GM23248 (cell line): ENCODE data around the gene UNC119. TPM values are rescaled to one million over a fixed set of nuclear protein-coding genes. Genes with fewer than 3 reads are reported as not detected.

Experiments used
- DNase-seq: peaks from one replicate; pipeline ENCODE4 v3.0.0-alpha.2; 2015
- H2AFZ ChIP-seq: fragments of 200-600 bp; sonication (generic); 2 replicates; pipeline ENCODE4 v1.6.1; 2016; ENCODE audit warnings: antibody characterized with exemption
- H3F3A ChIP-seq: fragments of 200-600 bp; sonication (generic); 2 replicates; pipeline ENCODE4 v1.6.1; 2016; ENCODE audit warnings: mild to moderate bottlenecking, antibody characterized with exemption, mixed run types; ENCODE audit not compliant: insufficient read depth
- H3K27ac ChIP-seq: fragments of 200-600 bp; sonication (generic); 2 replicates; pipeline ENCODE4 v1.5.1; 2016; ENCODE audit warnings: mild to moderate bottlenecking
- H3K27me3 ChIP-seq: fragments of 200-600 bp; sonication (generic); replicated peaks from 2 replicates; pipeline ENCODE4 v1.6.1; 2016; ENCODE audit warnings: mild to moderate bottlenecking; ENCODE audit not compliant: insufficient read depth
- H3K36me3 ChIP-seq: fragments of 200-600 bp; sonication (generic); 2 replicates; pipeline ENCODE4 v1.6.1; 2016; ENCODE audit warnings: low read depth, mild to moderate bottlenecking
- H3K4me1 ChIP-seq: fragments of 200-600 bp; sonication (generic); 2 replicates; pipeline ENCODE4 v1.6.1; 2016; ENCODE audit warnings: mild to moderate bottlenecking; ENCODE audit not compliant: insufficient read depth
- H3K4me2 ChIP-seq: fragments of 200-600 bp; sonication (generic); one replicate; pipeline ENCODE4 v1.6.1; 2016; ENCODE audit warnings: mild to moderate bottlenecking; ENCODE audit not compliant: unreplicated experiment
- H3K4me3 ChIP-seq: fragments of 200-600 bp; sonication (generic); 2 replicates; pipeline ENCODE4 v1.5.1; 2016; ENCODE audit warnings: mild to moderate bottlenecking
- H3K79me2 ChIP-seq: fragments of 200-600 bp; sonication (generic); 2 replicates; pipeline ENCODE4 v1.6.1; 2016; ENCODE audit warnings: mild to moderate bottlenecking; ENCODE audit not compliant: insufficient read depth
- H3K9ac ChIP-seq: fragments of 200-600 bp; sonication (generic); 2 replicates; pipeline ENCODE4 v1.6.1; 2016; ENCODE audit warnings: mild to moderate bottlenecking
- H3K9me2 ChIP-seq: fragments of 200-600 bp; sonication (generic); 2 replicates; pipeline ENCODE4 v1.6.1; 2016; ENCODE audit warnings: mixed run types, mild to moderate bottlenecking, moderate library complexity; ENCODE audit not compliant: insufficient read depth
- H3K9me3 ChIP-seq: fragments of 200-600 bp; sonication (generic); one replicate; pipeline ENCODE4 v1.6.1; 2017; ENCODE audit warnings: low read depth
- H4K20me1 ChIP-seq: fragments of 200-600 bp; sonication (generic); 2 replicates; pipeline ENCODE4 v1.6.0; 2016; ENCODE audit not compliant: insufficient read depth
- EZH2 ChIP-seq: fragments of 200-600 bp; sonication (generic); IDR thresholded peaks from 2 replicates; pipeline ENCODE4 v1.6.1; 2018; ENCODE audit warnings: antibody characterized with exemption, mild to moderate bottlenecking; ENCODE audit not compliant: insufficient read depth, poor library complexity, severe bottlenecking
- EZH2phosphoT487 ChIP-seq: fragments of 200-600 bp; sonication (generic); IDR thresholded peaks from 2 replicates; pipeline ENCODE4 v1.6.1; 2018; ENCODE audit warnings: antibody characterized with exemption, moderate library complexity, mild to moderate bottlenecking, low read depth; ENCODE audit not compliant: insufficient read depth
- WGBS, 2 experiments: methylation state at CpG; one replicate each; pipeline ENCODE4 v1.1.6; 2015 to 2017; ENCODE audit warnings: low lambda C conversion rate in 2 of 2, low coverage in 1 of 2; ENCODE audit errors: missing lambda C conversion rate in 2 of 2; 5-methylcytosine and 5-hydroxymethylcytosine counted together
- in situ Hi-C: fragments of 300-500 bp; cut with MboI; formaldehyde crosslinking; loops from 2 replicates; pipeline ENCODE4 v1.15.0; 2020
- polyA plus RNA-seq: library from polyadenylated mRNA; unstranded; fragments of >200 nt; fragmentation: Nextera tagmentation; extraction: Ambion mirVana; gene quantifications from 2 replicates; pipeline ENCODE4 v1.2.1, GENCODE V29; 2016
- total RNA-seq: library from RNA; depleted of rRNA; stranded (reverse); fragments of >200 nt; shearing (Covaris generic); gene quantifications from 2 replicates; pipeline ENCODE4 v1.2.3, GENCODE V29; 2014; rRNA removed

Gene UNC119
- total and polyA plus RNA-seq, 2 experiments from 2014 or later = 29.4 to 50.9 TPM

DNA sequence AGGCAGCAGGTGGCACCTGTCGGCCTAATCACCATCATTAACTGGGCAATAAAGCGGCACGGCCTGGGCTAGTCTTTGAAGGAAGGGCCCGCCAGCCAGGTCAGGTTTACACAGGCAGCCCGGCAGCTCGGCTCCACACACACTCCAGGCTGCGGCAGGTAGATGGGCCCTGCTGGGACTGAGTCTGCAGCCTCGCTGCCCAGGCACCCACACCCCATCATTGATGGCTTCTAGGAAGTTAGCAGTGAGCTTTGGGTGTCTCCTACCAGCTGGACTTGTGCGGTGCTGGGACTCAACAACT, 53.1 kb downstream of the UNC119 start:
- H3K9me3 ChIP-seq = no peaks in the 10 kb centered on the region
- no peak overlapping the region for H3K4me2 ChIP-seq
- H3K79me2 ChIP-seq = no peaks in the 10 kb centered on the region
- H3K27me3 ChIP-seq = peaks cover 15% of the 10 kb centered on the region
- no peaks in the 10 kb centered on the region for H3K36me3 ChIP-seq
- DNase-seq = no peak
- H4K20me1 ChIP-seq = no peaks in the 10 kb centered on the region
- H3K9me2 ChIP-seq = no peaks in the 10 kb centered on the region
- H2AFZ ChIP-seq = no peak overlapping the region
- H3K4me3 ChIP-seq = no peak overlapping the region
- in situ Hi-C loops = no loop called here
- H3K4me1 ChIP-seq = no peaks in the 10 kb centered on the region
- H3K9ac ChIP-seq = no peak overlapping the region
- H3F3A ChIP-seq = no peaks in the 10 kb centered on the region
- H3K27ac ChIP-seq = no peak overlapping the region
- 75 to 79% methylated on average over 9 of the region's 9 CpGs for WGBS, 2 experiments
- no peak for TF ChIP-seq EZH2phosphoT487
- TF ChIP-seq EZH2 = no peak

DNA sequence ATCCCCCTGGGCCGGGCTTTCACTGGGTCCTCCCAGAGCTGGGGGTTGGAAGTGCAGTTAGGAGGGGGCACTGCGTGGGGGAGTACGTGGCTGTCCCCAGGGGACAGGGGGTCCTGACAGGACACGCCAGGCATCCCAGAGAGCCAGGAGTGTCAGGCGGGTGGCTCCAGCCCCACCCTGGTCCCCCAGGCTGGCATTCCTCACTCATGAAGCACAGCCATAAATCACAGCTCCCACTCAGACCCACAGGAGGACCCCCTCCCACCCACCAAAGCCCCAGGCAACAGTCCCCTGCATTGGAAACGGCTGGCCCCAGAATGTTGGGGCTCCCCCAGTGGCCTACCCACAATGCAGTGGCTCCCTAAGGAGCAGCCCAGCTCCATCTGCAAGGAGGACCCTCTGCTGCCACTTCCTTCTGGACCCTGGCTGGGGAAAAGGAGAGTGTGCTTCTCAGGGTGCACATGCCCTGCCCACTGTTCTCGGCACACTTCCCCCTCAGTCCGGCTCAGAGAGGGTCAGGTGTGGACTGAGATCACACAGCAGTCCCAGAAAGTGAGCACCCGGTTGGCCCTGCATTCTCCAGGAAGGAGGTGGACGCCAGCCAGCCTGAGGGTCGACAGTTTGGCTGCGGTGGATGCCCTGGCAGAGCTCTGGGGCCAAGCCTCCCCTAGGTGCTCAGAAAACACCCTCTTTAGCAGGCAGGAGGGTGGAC, 53.6 kb downstream of the UNC119 start:
- DNase-seq = no peak
- H4K20me1 ChIP-seq = no peaks in the 10 kb centered on the region
- H3K27ac ChIP-seq = no peak overlapping the region
- no peak for TF ChIP-seq EZH2
- TF ChIP-seq EZH2phosphoT487 = no peak
- no peaks in the 10 kb centered on the region for H3K79me2 ChIP-seq
- peaks cover 10% of the 10 kb centered on the region for H3K27me3 ChIP-seq
- H3K4me2 ChIP-seq = no peak overlapping the region
- H3F3A ChIP-seq = no peaks in the 10 kb centered on the region
- no peak overlapping the region for H3K9ac ChIP-seq
- no peaks in the 10 kb centered on the region for H3K9me2 ChIP-seq
- H3K4me1 ChIP-seq = no peaks in the 10 kb centered on the region
- no peak overlapping the region for H3K4me3 ChIP-seq
- no peaks in the 10 kb centered on the region for H3K36me3 ChIP-seq
- no peaks in the 10 kb centered on the region for H3K9me3 ChIP-seq
- in situ Hi-C loops = no loop called here
- H2AFZ ChIP-seq = no peak overlapping the region
- WGBS, 2 experiments = 45 to 49% methylated on average over 7 to 10 of the region's 12 CpGs

DNA sequence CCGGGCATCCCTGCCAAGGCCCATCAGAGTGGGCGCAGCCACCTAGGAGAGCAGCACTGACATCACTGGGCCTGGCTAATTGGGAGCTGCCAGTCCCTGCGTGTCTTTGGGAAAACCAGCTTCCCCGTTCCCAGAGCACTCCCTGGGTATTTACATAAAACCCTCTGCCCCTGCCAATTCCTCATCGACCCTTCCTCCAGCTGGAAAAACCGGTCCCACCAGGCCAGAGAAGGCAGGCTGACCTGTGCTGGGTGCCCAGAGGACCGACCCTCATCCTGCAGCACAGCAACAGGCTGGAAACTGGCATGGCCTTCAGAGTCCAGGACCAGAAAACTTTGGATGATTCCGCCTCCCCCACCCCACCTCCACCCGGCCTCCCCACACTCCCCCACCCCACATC, 54.5 kb downstream of the UNC119 start:
- Histone ChIP-seq H3K27ac (no peak overlapping the region), H3F3A (no peaks in the 10 kb centered on the region), H3K36me3 (no peaks in the 10 kb centered on the region), H3K9ac (no peak overlapping the region), H3K9me3 (no peaks in the 10 kb centered on the region), H3K4me2 (no peak overlapping the region), H3K9me2 (no peaks in the 10 kb centered on the region), H3K4me3 (no peak overlapping the region), H3K79me2 (no peaks in the 10 kb centered on the region), H4K20me1 (no peaks in the 10 kb centered on the region), H3K27me3 (peaks cover 4% of the 10 kb centered on the region), H2AFZ (no peak overlapping the region), H3K4me1 (no peaks in the 10 kb centered on the region)
- TF ChIP-seq EZH2 (no peak), EZH2phosphoT487 (no peak)
- DNase-seq = no peak
- in situ Hi-C loops = no loop called here
- WGBS, 2 experiments = 22 to 32% methylated on average over 6 to 9 of the region's 9 CpGs

Other genes starting within 250 kb of the UNC119 start
- 15.9 and 16.1 TPM in 2 replicates for gene TMEM97, start 233.4 kb downstream of the UNC119 start, total RNA-seq
- gene TMEM97, start 233.4 kb downstream of the UNC119 start, polyA plus RNA-seq = 16.3 and 20.1 TPM in 2 replicates
- gene IFT20, start 217.2 kb downstream of the UNC119 start, total RNA-seq = 79.3 and 80.5 TPM in 2 replicates
- 111 and 116 TPM in 2 replicates for gene IFT20, start 217.2 kb downstream of the UNC119 start, polyA plus RNA-seq
- 47.7 and 50.8 TPM in 2 replicates for gene TNFAIP1, start 216.9 kb downstream of the UNC119 start, total RNA-seq
- 53.7 and 59.4 TPM in 2 replicates for gene TNFAIP1, start 216.9 kb downstream of the UNC119 start, polyA plus RNA-seq
- 80.1 and 92.7 TPM in 2 replicates for gene POLDIP2, start 195.1 kb downstream of the UNC119 start, total RNA-seq
- 105 and 112 TPM in 2 replicates for gene POLDIP2, start 195.1 kb downstream of the UNC119 start, polyA plus RNA-seq
- not detected in 2 replicates for gene SEBOX, start 187.4 kb downstream of the UNC119 start, total RNA-seq
- not detected in 2 replicates for gene SEBOX, start 187.4 kb downstream of the UNC119 start, polyA plus RNA-seq
- not detected in 2 replicates for gene VTN, start 182.3 kb downstream of the UNC119 start, total RNA-seq
- 0.24 and 0.34 TPM in 2 replicates for gene VTN, start 182.3 kb downstream of the UNC119 start, polyA plus RNA-seq
- 16.9 and 24.2 TPM in 2 replicates for gene SARM1, start 180.9 kb downstream of the UNC119 start, total RNA-seq
- gene SARM1, start 180.9 kb downstream of the UNC119 start, polyA plus RNA-seq = 4.7 and 5.8 TPM in 2 replicates
- gene SLC46A1, start 146.4 kb downstream of the UNC119 start, total RNA-seq = 5.9 and 11.1 TPM in 2 replicates
- gene SLC46A1, start 146.4 kb downstream of the UNC119 start, polyA plus RNA-seq = 4.9 and 6.2 TPM in 2 replicates
- not detected in 2 replicates for gene SLC13A2, start 79.0 kb downstream of the UNC119 start, total RNA-seq
- gene SLC13A2, start 79.0 kb downstream of the UNC119 start, polyA plus RNA-seq = not detected in 2 replicates
- gene FOXN1, start 46.3 kb downstream of the UNC119 start, total RNA-seq = not detected in 2 replicates
- gene FOXN1, start 46.3 kb downstream of the UNC119 start, polyA plus RNA-seq = not detected in 2 replicates
- 57.8 and 76.0 TPM in 2 replicates for gene PIGS, start 18.9 kb upstream of the UNC119 start, total RNA-seq
- gene PIGS, start 18.9 kb upstream of the UNC119 start, polyA plus RNA-seq = 68.8 and 72.7 TPM in 2 replicates
- gene ALDOC, start 24.3 kb upstream of the UNC119 start, total RNA-seq = 36.4 and 47.3 TPM in 2 replicates
- 18.4 and 18.5 TPM in 2 replicates for gene ALDOC, start 24.3 kb upstream of the UNC119 start, polyA plus RNA-seq
- 14.0 and 27.0 TPM in 2 replicates for gene SPAG5, start 46.4 kb upstream of the UNC119 start, total RNA-seq
- 20.5 TPM in 2 replicates for gene SPAG5, start 46.4 kb upstream of the UNC119 start, polyA plus RNA-seq
- 1.2 and 6.8 TPM in 2 replicates for gene RSKR, start 61.6 kb upstream of the UNC119 start, total RNA-seq
- 0.58 and 0.86 TPM in 2 replicates for gene RSKR, start 61.6 kb upstream of the UNC119 start, polyA plus RNA-seq
- gene BLTP2, start 92.5 kb upstream of the UNC119 start, total RNA-seq = 145 and 155 TPM in 2 replicates
- gene BLTP2, start 92.5 kb upstream of the UNC119 start, polyA plus RNA-seq = 49.8 and 55.6 TPM in 2 replicates
- 52.3 and 64.4 TPM in 2 replicates for gene SDF2, start 109.3 kb upstream of the UNC119 start, total RNA-seq
- 88.4 and 94.2 TPM in 2 replicates for gene SDF2, start 109.3 kb upstream of the UNC119 start, polyA plus RNA-seq
- gene SUPT6H, start 109.6 kb upstream of the UNC119 start, total RNA-seq = 39.7 and 45.0 TPM in 2 replicates
- 26.5 and 27.3 TPM in 2 replicates for gene SUPT6H, start 109.6 kb upstream of the UNC119 start, polyA plus RNA-seq
- gene PROCA1, start 159.3 kb upstream of the UNC119 start, total RNA-seq = 0.65 TPM in 1 of 2 replicates, not detected in the other
- 0.41 and 0.44 TPM in 2 replicates for gene PROCA1, start 159.3 kb upstream of the UNC119 start, polyA plus RNA-seq
- 307 and 476 TPM in 2 replicates for gene RAB34, start 165.2 kb upstream of the UNC119 start, total RNA-seq
- gene RAB34, start 165.2 kb upstream of the UNC119 start, polyA plus RNA-seq = 277 and 293 TPM in 2 replicates
- 362 and 383 TPM in 2 replicates for gene RPL23A, start 167.4 kb upstream of the UNC119 start, total RNA-seq
- gene RPL23A, start 167.4 kb upstream of the UNC119 start, polyA plus RNA-seq = 1,040 and 1,075 TPM in 2 replicates
- 4.8 and 16.3 TPM in 2 replicates for gene TLCD1, start 173.6 kb upstream of the UNC119 start, total RNA-seq
- gene TLCD1, start 173.6 kb upstream of the UNC119 start, polyA plus RNA-seq = 13.8 and 14.2 TPM in 2 replicates
- gene NEK8, start 176.2 kb upstream of the UNC119 start, total RNA-seq = 2.9 and 13.5 TPM in 2 replicates
- gene NEK8, start 176.2 kb upstream of the UNC119 start, polyA plus RNA-seq = 2.7 and 2.8 TPM in 2 replicates
- 30.3 and 55.4 TPM in 2 replicates for gene TRAF4, start 191.4 kb upstream of the UNC119 start, total RNA-seq
- 23.4 and 23.5 TPM in 2 replicates for gene TRAF4, start 191.4 kb upstream of the UNC119 start, polyA plus RNA-seq